Loucy (cell line): ENCODE measurements around the gene HSDL1.

ENCODE experiments used
- H2AFZ ChIP-seq: fragments of 200-600 bp; sonication (generic); 2 replicates; pipeline ENCODE4 v1.6.0; 2016; ENCODE audit warnings: antibody characterized with exemption, mild to moderate bottlenecking, low read length, moderate library complexity
- H3F3A ChIP-seq: fragments of 200-600 bp; 2 replicates; pipeline ENCODE4 v1.6.0; 2016; ENCODE audit warnings: antibody characterized with exemption, low read depth, mild to moderate bottlenecking
- H3K27me3 ChIP-seq: fragments of 200-600 bp; sonication (generic); 2 replicates; pipeline ENCODE4 v1.6.1; 2014; ENCODE audit warnings: low read length, mild to moderate bottlenecking; ENCODE audit not compliant: insufficient read depth, poor library complexity, severe bottlenecking
- H3K36me3 ChIP-seq: fragments of 200-600 bp; sonication (generic); 2 replicates; pipeline ENCODE4 v1.6.1; 2016; ENCODE audit warnings: low read length; ENCODE audit not compliant: insufficient read depth
- H3K4me1 ChIP-seq: fragments of 200-600 bp; sonication (generic); 2 replicates; pipeline ENCODE4 v1.5.1; 2014; ENCODE audit warnings: low read length, mild to moderate bottlenecking; ENCODE audit not compliant: insufficient read depth, poor library complexity, severe bottlenecking
- H3K4me2 ChIP-seq: fragments of 200-600 bp; sonication (generic); 2 replicates; pipeline ENCODE4 v1.6.0; 2014; ENCODE audit warnings: antibody characterized with exemption, low read length, low read depth, mild to moderate bottlenecking; ENCODE audit not compliant: poor library complexity, severe bottlenecking
- H3K4me3 ChIP-seq: fragments of 200-600 bp; sonication (generic); 2 replicates; pipeline ENCODE4 v1.5.1; 2014; ENCODE audit warnings: low read length, mild to moderate bottlenecking, mixed read lengths; ENCODE audit not compliant: poor library complexity, severe bottlenecking
- H3K79me2 ChIP-seq: fragments of 200-600 bp; sonication (generic); 2 replicates; pipeline ENCODE4 v1.6.1; 2014; ENCODE audit warnings: low read length; ENCODE audit not compliant: insufficient read depth
- H3K9ac ChIP-seq: fragments of 200-600 bp; sonication (generic); 2 replicates; pipeline ENCODE4 v1.6.0; 2014; ENCODE audit warnings: mild to moderate bottlenecking, low read depth, low read length, moderate library complexity; ENCODE audit not compliant: poor library complexity, severe bottlenecking
- H3K9me2 ChIP-seq: fragments of 200-600 bp; sonication (generic); replicated peaks from 2 replicates; pipeline ENCODE4 v1.6.1; 2016; ENCODE audit warnings: low read depth, low read length, mixed read lengths
- H3K9me3 ChIP-seq: fragments of 200-600 bp; sonication (generic); 2 replicates; pipeline ENCODE4 v1.6.1; 2014; ENCODE audit warnings: mild to moderate bottlenecking, antibody characterized with exemption, low read length, low read depth; ENCODE audit not compliant: insufficient read depth
- H4K20me1 ChIP-seq: fragments of 200-600 bp; sonication (generic); 2 replicates; pipeline ENCODE4 v1.6.0; 2014; ENCODE audit warnings: antibody characterized with exemption, low read length, mild to moderate bottlenecking; ENCODE audit not compliant: insufficient read depth, poor library complexity, severe bottlenecking
- CTCF ChIP-seq: fragments of 200-600 bp; sonication (generic); conservative IDR thresholded peaks from 2 replicates; pipeline ENCODE4 v1.5.1; 2014; ENCODE audit warnings: mild to moderate bottlenecking, antibody characterized with exemption, low read length
- EZH2phosphoT487 ChIP-seq: fragments of 200-600 bp; IDR thresholded peaks from 2 replicates; pipeline ENCODE4 v1.6.1; 2018; ENCODE audit warnings: antibody characterized with exemption, mild to moderate bottlenecking, moderate library complexity, borderline replicate concordance

The HSDL1 gene

GRCh38 chr16:84184775-84185174, 39.8 kb upstream of the HSDL1 start:
- H4K20me1 ChIP-seq = peaks cover 14% of the 10 kb centered on the region
- TF ChIP-seq CTCF (no peak), EZH2phosphoT487 (no peak)
- no peaks in the 10 kb centered on the region for H3K9me2 ChIP-seq
- H3K27me3 ChIP-seq = no peaks in the 10 kb centered on the region
- no peaks in the 10 kb centered on the region for H3F3A ChIP-seq
- peaks cover 20% of the 10 kb centered on the region; the same call in 1 of the 2 replicates for H3K36me3 ChIP-seq
- peak overlapping the region; percentile 88 for H3K4me2 ChIP-seq
- peak overlapping the region; percentile 88 for H3K4me3 ChIP-seq
- H3K9ac ChIP-seq = peak overlapping the region; percentile 85
- H3K79me2 ChIP-seq = peaks cover 46% of the 10 kb centered on the region
- no peak overlapping the region for H2AFZ ChIP-seq
- H3K4me1 ChIP-seq = peaks cover 12% of the 10 kb centered on the region
- H3K9me3 ChIP-seq = no peaks in the 10 kb centered on the region

- no peak overlapping the region for H2AFZ ChIP-seq
- peak overlapping the region; percentile 88 for H3K4me2 ChIP-seq
- H3K36me3 ChIP-seq = peaks cover 20% of the 10 kb centered on the region; the same call in 1 of the 2 replicates
- peaks cover 12% of the 10 kb centered on the region for H3K4me1 ChIP-seq
- TF ChIP-seq EZH2phosphoT487 = no peak
- TF ChIP-seq CTCF = no peak
- H3K9me2 ChIP-seq = no peaks in the 10 kb centered on the region
- H3K79me2 ChIP-seq = peaks cover 46% of the 10 kb centered on the region
- H3K9ac ChIP-seq = peak overlapping the region; percentile 85
- H3F3A ChIP-seq = no peaks in the 10 kb centered on the region
- H3K4me3 ChIP-seq = peak overlapping the region; percentile 88
- H3K9me3 ChIP-seq = no peaks in the 10 kb centered on the region
- H3K27me3 ChIP-seq = no peaks in the 10 kb centered on the region
- peaks cover 14% of the 10 kb centered on the region for H4K20me1 ChIP-seq
Observed at GRCh38 chr16:84183911-84184591, 39.1 kb upstream of the HSDL1 start.

- TF ChIP-seq CTCF (no peak), EZH2phosphoT487 (no peak)
- Histone ChIP-seq H3K4me2 (peak overlapping the region; percentile 88), H3K79me2 (peaks cover 46% of the 10 kb centered on the region), H3K9ac (no peak overlapping the region), H3K36me3 (peaks cover 23% of the 10 kb centered on the region; the same call in 1 of the 2 replicates), H2AFZ (no peak overlapping the region), H3K4me3 (no peak overlapping the region), H3K27me3 (no peaks in the 10 kb centered on the region), H3K9me2 (no peaks in the 10 kb centered on the region), H4K20me1 (peaks cover 14% of the 10 kb centered on the region), H3F3A (no peaks in the 10 kb centered on the region), H3K4me1 (peaks cover 12% of the 10 kb centered on the region), H3K9me3 (no peaks in the 10 kb centered on the region)
Observed at GRCh38 chr16:84183572-84183875, 38.5 kb upstream of the HSDL1 start.
